ENCODE results near the gene C1orf198. TPM values are rescaled to one million over a fixed set of nuclear protein-coding genes. Genes with fewer than 3 reads are reported as not detected.

C1orf198 gene
- total RNA-seq, 1 experiment from 2014 or later, result 22.9 TPM

DNA sequence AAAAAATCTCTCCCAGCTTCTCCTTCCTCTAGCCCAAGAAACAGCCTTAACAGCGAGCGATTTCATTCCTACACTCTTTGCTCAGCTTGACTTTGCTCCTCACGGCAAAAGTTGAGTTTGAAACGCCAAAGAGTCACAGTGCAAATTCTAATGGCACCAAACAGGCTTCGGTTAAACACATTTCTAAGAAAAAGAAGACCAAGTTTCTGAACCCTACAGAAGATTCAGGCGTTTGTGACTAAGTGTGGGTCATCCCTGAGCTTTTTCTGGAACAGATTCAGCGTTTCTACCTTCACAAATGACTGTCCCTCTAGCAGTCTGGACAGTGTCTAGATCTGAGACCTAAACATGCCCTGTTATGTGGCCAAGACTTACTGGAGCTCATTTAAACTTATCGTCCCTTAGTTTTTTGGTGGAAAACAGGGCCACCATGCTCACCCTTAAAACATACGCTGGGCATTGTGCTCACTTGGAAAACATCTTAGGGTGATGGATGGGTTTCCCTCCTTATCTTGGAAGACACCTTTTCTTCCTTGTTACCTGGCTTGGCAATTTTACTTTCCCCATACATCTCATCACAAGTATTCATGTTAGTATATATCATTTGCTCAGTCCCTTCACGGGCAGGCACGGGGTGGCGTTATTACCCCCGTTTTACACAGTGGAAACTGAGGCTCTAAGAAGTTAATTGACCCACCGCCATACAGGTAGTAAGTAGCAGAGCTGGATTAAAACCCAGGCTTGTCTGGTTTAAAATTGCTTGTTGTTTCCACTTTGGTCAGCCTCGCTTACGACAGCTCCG is 1.0 kb downstream of the C1orf198 start:
- intact Hi-C loops (cut with micrococcal nuclease), result no loop called here
- H3K4me2 ChIP-seq (ENCODE audit: low read length), result peak overlapping the region; percentile 97
- H3K79me2 ChIP-seq (ENCODE audit: insufficient read depth, low read length), result peaks cover 50% of the 10 kb centered on the region
- DNase-seq (ENCODE audit: low read depth, low spot score) (no peak), ATAC-seq (no peak)
- CTCF ChIA-PET, result no interaction called here
- peaks cover 19 to 40% of the 10 kb centered on the region in 2 experiments for H3K4me1 ChIP-seq (ENCODE audit: control insufficient read depth in 1 of 2, insufficient read depth in 2 of 2, low read length in 2 of 2)
- no peaks in the 10 kb centered on the region for H3K9me2 ChIP-seq (ENCODE audit: insufficient read depth)
- no peaks in the 10 kb centered on the region for H3K9me3 ChIP-seq (ENCODE audit: control insufficient read depth in 1 of 2, insufficient read depth in 1 of 2, low read depth in 1 of 2, low read length in 2 of 2)
- RAD21 ChIA-PET (ENCODE audit: low non-redundant PET in 1 of 2, low total read pairs in 2 of 2, uncharacterized antibody in 2 of 2, unreplicated experiment in 2 of 2), result no interaction called here
- TF ChIP-seq, protein P1, sequence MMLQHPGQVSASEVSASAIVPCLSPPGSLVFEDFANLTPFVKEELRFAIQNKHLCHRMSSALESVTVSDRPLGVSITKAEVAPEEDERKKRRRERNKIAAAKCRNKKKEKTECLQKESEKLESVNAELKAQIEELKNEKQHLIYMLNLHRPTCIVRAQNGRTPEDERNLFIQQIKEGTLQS (IDR thresholded peaks at IDR 0.05), result no peak
- no peak for TF ChIP-seq POLR2A (IDR thresholded peaks at IDR 0.05; ENCODE audit: borderline replicate concordance, extremely low read depth, insufficient read depth, insufficient read length)
- TF ChIP-seq, protein P2, sequence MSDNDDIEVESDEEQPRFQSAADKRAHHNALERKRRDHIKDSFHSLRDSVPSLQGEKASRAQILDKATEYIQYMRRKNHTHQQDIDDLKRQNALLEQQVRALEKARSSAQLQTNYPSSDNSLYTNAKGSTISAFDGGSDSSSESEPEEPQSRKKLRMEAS (IDR thresholded peaks at IDR 0.05), result no peak
- TF ChIP-seq YY1 (IDR thresholded peaks at IDR 0.05; ENCODE audit: extremely low read depth, insufficient replicate concordance, low read depth, low read length), result no peak
- no peak for TF ChIP-seq CEBPB (IDR thresholded peaks at IDR 0.05; ENCODE audit: low read depth)
- TF ChIP-seq ELF1 (IDR thresholded peaks at IDR 0.05; ENCODE audit: borderline replicate concordance, low read depth), result no peak
- TF ChIP-seq, protein P3, sequence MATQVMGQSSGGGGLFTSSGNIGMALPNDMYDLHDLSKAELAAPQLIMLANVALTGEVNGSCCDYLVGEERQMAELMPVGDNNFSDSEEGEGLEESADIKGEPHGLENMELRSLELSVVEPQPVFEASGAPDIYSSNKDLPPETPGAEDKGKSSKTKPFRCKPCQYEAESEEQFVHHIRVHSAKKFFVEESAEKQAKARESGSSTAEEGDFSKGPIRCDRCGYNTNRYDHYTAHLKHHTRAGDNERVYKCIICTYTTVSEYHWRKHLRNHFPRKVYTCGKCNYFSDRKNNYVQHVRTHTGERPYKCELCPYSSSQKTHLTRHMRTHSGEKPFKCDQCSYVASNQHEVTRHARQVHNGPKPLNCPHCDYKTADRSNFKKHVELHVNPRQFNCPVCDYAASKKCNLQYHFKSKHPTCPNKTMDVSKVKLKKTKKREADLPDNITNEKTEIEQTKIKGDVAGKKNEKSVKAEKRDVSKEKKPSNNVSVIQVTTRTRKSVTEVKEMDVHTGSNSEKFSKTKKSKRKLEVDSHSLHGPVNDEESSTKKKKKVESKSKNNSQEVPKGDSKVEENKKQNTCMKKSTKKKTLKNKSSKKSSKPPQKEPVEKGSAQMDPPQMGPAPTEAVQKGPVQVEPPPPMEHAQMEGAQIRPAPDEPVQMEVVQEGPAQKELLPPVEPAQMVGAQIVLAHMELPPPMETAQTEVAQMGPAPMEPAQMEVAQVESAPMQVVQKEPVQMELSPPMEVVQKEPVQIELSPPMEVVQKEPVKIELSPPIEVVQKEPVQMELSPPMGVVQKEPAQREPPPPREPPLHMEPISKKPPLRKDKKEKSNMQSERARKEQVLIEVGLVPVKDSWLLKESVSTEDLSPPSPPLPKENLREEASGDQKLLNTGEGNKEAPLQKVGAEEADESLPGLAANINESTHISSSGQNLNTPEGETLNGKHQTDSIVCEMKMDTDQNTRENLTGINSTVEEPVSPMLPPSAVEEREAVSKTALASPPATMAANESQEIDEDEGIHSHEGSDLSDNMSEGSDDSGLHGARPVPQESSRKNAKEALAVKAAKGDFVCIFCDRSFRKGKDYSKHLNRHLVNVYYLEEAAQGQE (IDR thresholded peaks at IDR 0.05; ENCODE audit: low read depth), result no peak
- no peak for TF ChIP-seq EZH2phosphoT487 (IDR thresholded peaks at IDR 0.05; ENCODE audit: borderline replicate concordance)
- TF ChIP-seq EZH2 (IDR thresholded peaks at IDR 0.05), result no peak
- TF ChIP-seq SIN3A (IDR thresholded peaks at IDR 0.05; ENCODE audit: low read depth), result no peak
- TF ChIP-seq POLR2AphosphoS5 (IDR thresholded peaks at IDR 0.05; ENCODE audit: low read depth, low read length), result no peak
- TF ChIP-seq, protein P4, sequence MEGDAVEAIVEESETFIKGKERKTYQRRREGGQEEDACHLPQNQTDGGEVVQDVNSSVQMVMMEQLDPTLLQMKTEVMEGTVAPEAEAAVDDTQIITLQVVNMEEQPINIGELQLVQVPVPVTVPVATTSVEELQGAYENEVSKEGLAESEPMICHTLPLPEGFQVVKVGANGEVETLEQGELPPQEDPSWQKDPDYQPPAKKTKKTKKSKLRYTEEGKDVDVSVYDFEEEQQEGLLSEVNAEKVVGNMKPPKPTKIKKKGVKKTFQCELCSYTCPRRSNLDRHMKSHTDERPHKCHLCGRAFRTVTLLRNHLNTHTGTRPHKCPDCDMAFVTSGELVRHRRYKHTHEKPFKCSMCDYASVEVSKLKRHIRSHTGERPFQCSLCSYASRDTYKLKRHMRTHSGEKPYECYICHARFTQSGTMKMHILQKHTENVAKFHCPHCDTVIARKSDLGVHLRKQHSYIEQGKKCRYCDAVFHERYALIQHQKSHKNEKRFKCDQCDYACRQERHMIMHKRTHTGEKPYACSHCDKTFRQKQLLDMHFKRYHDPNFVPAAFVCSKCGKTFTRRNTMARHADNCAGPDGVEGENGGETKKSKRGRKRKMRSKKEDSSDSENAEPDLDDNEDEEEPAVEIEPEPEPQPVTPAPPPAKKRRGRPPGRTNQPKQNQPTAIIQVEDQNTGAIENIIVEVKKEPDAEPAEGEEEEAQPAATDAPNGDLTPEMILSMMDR (IDR thresholded peaks at IDR 0.05 in 2 of 3, conservative IDR thresholded peaks at IDR 0.05 in 1 of 3; ENCODE audit: borderline replicate concordance in 1 of 3, insufficient read depth in 1 of 3, low read depth in 2 of 3, low read length in 2 of 3), result no peak
- no peak for TF ChIP-seq JUND (IDR thresholded peaks at IDR 0.05)
- TF ChIP-seq EGR1 (IDR thresholded peaks at IDR 0.05; ENCODE audit: low read depth), result no peak
- TF ChIP-seq TCF7L2 (IDR thresholded peaks at IDR 0.05; ENCODE audit: borderline replicate concordance, extremely low read depth, insufficient read depth, insufficient read length), result no peak
- no peak for TF ChIP-seq SP1 (IDR thresholded peaks at IDR 0.05; ENCODE audit: low read depth)
- no peak for TF ChIP-seq ZFX (IDR thresholded peaks at IDR 0.05)
- TF ChIP-seq ZNF274 (IDR thresholded peaks at IDR 0.05; ENCODE audit: low read depth, low read length), result no peak
- H3K9ac ChIP-seq (ENCODE audit: low read length), result peak overlapping the region; percentile 87
- no peaks in the 10 kb centered on the region for H3K27me3 ChIP-seq (ENCODE audit: insufficient read depth, low read length)
- no peaks in the 10 kb centered on the region for H4K20me1 ChIP-seq (ENCODE audit: insufficient read depth)
- no peaks in the 10 kb centered on the region for H3K36me3 ChIP-seq (ENCODE audit: control insufficient read depth in 1 of 2, insufficient read depth in 2 of 2, low read length in 2 of 2)
- H3K27ac ChIP-seq (ENCODE audit: low read depth, low read length), result no peak overlapping the region
- peak overlapping the region; percentile 68 to 92 for H3K4me3 ChIP-seq (replicated peaks in 1 of 2; ENCODE audit: low read depth in 1 of 2, low read length in 2 of 2)
- POLR2A ChIA-PET, result interaction anchor here (0.6 kb wide), 1 partner anchor 149 kb away, joined by 3 read pairs; no protein-coding TSS in a partner anchor
- no peak overlapping the region for H2AFZ ChIP-seq (ENCODE audit: low read depth, low read length, poor library complexity, severe bottlenecking)
- TSS peak; percentile 74 for BruUV-seq (replicated peaks)

Data from HCT116 (cell line).